ENCODE results near the gene BCR. TPM values are rescaled to one million over a fixed set of nuclear protein-coding genes. Genes with fewer than 3 reads are reported as not detected.

Gene BCR
- total and polyA plus RNA-seq, 12 donors: 18.7 to 64.3 (median 42.4) TPM

DNA sequence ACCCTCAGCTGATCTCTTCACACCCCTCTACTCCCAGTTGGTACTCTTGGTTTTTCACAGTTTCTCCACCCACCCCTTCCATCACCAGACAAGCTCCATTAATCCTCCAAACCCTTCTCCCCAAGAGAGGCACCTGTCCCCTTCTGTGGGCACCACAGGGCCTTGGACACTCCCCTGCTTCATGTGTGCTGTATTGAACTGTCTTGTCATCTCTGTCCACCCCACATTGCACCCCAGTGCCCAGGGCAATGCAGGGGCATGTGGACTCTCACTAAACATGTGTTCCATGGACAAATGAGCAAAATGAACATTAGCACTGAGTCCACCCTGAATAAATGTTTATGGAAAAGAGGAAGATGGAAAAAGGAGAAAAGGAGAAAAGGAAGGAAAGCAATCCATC, 181.4 kb downstream of the BCR start:
- Histone ChIP-seq H3K36me3 (replicated peaks in 1 of 2) (no peaks in the 10 kb centered on the region), H3K4me3 (no peak overlapping the region), H3K27me3 (no peaks in the 10 kb centered on the region), H3K27ac (no peak overlapping the region), H3K9me3 (replicated peaks in 1 of 3) (no peaks in the 10 kb centered on the region), H3K4me1 (replicated peaks in 1 of 2) (no peaks in the 10 kb centered on the region)
- intact Hi-C loops (cut with DNase I): no loop called here
- no peak for DNase-seq
- TF ChIP-seq CTCF (IDR thresholded peaks at IDR 0.05) (no peak), POLR2A (IDR thresholded peaks at IDR 0.05) (no peak)

DNA sequence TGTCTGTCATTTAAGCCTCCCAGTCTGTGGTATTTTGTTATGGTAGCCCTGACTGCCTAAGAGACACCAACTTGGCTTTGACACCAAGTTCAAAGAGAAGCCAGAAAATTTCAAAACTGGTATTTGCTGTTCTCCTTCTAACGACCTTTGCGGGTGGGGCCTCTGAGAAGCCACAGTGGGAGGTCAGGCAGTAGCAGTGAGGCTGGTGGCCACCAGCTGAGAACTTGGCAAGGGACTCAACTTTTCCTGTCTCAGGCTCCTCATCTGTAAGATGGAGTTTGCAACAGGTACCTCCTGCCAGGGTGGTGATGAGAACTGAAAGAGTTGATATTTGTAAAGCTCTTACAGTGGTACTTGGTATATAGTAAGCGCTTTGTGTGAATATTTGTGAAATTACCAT, 183.4 kb downstream of the BCR start:
- no peak for DNase-seq
- Histone ChIP-seq H3K27ac (no peak overlapping the region), H3K36me3 (replicated peaks in 1 of 2) (no peaks in the 10 kb centered on the region), H3K4me1 (replicated peaks in 1 of 2) (no peaks in the 10 kb centered on the region), H3K4me3 (no peak overlapping the region), H3K9me3 (replicated peaks in 1 of 3) (no peaks in the 10 kb centered on the region), H3K27me3 (no peaks in the 10 kb centered on the region)
- 69 to 77% (median 71%) methylated on average over 3 of the region's 3 CpGs for WGBS, 4 donors
- TF ChIP-seq CTCF (IDR thresholded peaks at IDR 0.05): no peak
- intact Hi-C loops (cut with DNase I): no loop called here

DNA sequence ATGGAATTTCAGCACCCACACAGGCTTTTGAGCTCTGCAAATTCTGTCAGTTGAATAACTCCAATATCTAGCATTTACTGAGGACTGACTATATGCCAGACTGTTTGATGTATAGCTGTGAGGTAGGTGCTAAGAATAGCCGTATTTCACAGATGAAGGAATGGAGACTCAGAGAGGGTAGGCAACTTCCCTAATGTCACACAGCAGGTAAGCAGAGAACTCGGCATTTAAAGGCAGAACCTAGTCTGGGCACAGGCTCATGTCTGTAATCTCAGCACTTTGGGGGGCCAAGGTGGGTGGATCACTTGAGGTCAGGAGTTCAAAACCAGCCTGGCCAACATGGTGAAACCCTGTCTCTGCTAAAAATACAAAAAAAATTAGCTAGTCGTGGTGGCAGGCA, 184.1 kb downstream of the BCR start:
- intact Hi-C loops (cut with DNase I): no loop called here
- no peak overlapping the region for H3K4me3 ChIP-seq
- no peaks in the 10 kb centered on the region for H3K36me3 ChIP-seq (replicated peaks in 1 of 2)
- TF ChIP-seq CTCF (IDR thresholded peaks at IDR 0.05): no peak
- no peak for TF ChIP-seq POLR2A (IDR thresholded peaks at IDR 0.05)
- no peaks in the 10 kb centered on the region for H3K9me3 ChIP-seq (replicated peaks in 1 of 3)
- no peak for DNase-seq
- H3K4me1 ChIP-seq (replicated peaks in 1 of 2): no peaks in the 10 kb centered on the region
- H3K27ac ChIP-seq: no peak overlapping the region
- WGBS, 4 donors: 46 to 81% (median 55%) methylated on average over 3 of the region's 3 CpGs
- no peaks in the 10 kb centered on the region for H3K27me3 ChIP-seq

DNA sequence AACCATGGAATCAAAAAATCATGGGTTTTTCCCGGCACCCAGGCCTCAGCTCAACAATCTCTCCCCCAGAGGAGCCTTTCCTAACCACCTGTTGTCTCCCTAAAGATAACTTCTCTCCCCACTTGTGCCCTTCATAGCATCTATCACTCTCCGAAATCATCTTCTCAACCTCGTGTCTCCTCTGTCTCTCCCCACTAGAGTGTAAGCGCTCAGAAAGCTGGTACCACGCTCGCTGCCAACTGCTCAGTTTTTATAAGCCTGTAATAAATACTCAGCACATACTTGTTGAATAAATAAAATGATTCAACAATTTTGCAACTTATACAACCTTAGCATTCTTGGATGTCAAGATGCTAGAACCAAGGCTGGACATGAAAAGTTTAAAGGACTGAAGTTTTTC, 185.2 kb downstream of the BCR start:
- no peaks in the 10 kb centered on the region for H3K36me3 ChIP-seq (replicated peaks in 1 of 2)
- DNase-seq: no peak
- no peaks in the 10 kb centered on the region for H3K4me1 ChIP-seq (replicated peaks in 1 of 2)
- H3K4me3 ChIP-seq: no peak overlapping the region
- intact Hi-C loops (cut with DNase I): no loop called here
- no peak overlapping the region for H3K27ac ChIP-seq
- 83 to 97% (median 90%) methylated on average over 6 of the region's 6 CpGs for WGBS, 4 donors
- no peaks in the 10 kb centered on the region for H3K9me3 ChIP-seq (replicated peaks in 1 of 3)
- TF ChIP-seq POLR2A (IDR thresholded peaks at IDR 0.05): no peak
- no peak for TF ChIP-seq CTCF (IDR thresholded peaks at IDR 0.05)
- H3K27me3 ChIP-seq: no peaks in the 10 kb centered on the region
